Measurements from ENCODE around the gene SLC34A1. TPM values are rescaled to one million over a fixed set of nuclear protein-coding genes. Genes with fewer than 3 reads are reported as not detected.

The SLC34A1 gene
- total RNA-seq, 2 donors from 2014 or later, result not detected

DNA sequence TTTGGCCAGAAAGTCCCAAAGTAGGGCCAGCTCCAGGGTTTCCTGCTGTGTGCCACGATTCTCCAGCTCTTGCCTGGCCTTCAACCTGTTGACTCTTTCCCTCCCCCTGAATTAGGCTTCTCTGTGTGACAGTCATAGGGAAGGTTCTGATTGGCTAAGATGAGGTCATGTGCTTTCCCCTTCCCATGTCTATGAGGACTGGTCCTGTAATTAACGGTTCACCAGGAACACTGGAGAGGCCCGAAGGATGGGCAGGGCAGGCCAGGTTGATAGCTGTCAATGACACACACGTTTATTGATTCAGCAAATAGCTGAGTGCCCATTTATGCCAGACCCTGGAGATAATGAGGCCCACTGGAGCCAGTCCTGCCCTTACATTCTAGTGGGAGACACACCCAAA, 53.4 kb downstream of the SLC34A1 start:
- no peak for DNase-seq
- intact Hi-C loops (cut with DNase I), result no loop called here
- Histone ChIP-seq H3K4me3 (no peak overlapping the region), H3K27ac (no peak overlapping the region), H3K27me3 (no peaks in the 10 kb centered on the region), H3K36me3 (peaks cover 20% of the 10 kb centered on the region), H3K4me1 (peaks cover under 1% of the 10 kb centered on the region), H3K9ac (ENCODE audit: low read depth in 2 of 2, low read length in 2 of 2) (no peak overlapping the region), H3K9me3 (no peaks in the 10 kb centered on the region)
- TF ChIP-seq, protein P1, sequence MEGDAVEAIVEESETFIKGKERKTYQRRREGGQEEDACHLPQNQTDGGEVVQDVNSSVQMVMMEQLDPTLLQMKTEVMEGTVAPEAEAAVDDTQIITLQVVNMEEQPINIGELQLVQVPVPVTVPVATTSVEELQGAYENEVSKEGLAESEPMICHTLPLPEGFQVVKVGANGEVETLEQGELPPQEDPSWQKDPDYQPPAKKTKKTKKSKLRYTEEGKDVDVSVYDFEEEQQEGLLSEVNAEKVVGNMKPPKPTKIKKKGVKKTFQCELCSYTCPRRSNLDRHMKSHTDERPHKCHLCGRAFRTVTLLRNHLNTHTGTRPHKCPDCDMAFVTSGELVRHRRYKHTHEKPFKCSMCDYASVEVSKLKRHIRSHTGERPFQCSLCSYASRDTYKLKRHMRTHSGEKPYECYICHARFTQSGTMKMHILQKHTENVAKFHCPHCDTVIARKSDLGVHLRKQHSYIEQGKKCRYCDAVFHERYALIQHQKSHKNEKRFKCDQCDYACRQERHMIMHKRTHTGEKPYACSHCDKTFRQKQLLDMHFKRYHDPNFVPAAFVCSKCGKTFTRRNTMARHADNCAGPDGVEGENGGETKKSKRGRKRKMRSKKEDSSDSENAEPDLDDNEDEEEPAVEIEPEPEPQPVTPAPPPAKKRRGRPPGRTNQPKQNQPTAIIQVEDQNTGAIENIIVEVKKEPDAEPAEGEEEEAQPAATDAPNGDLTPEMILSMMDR (IDR thresholded peaks at IDR 0.05), result no peak

DNA sequence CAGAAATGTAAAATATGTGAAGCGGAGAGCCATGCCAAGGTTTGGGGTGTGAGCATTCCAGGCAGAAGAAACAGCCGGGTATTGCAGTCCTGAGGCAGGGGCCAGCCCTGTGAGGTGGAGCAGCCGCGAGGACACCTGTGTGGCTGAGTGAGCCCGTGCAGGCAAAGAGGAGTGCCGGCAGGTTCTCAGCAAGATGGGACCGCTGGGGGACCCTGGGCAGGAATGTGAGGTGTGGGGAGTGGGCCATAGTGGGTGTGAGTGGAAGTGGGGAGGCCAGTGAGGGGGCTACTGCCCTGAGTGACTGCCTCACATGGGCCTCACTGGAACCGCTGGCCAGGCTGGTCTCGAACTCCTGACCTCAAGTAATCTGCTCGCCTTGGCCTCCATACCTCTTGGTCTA, 54.2 kb downstream of the SLC34A1 start:
- Histone ChIP-seq H3K4me1 (no peaks in the 10 kb centered on the region), H3K9me3 (no peaks in the 10 kb centered on the region), H3K4me3 (no peak overlapping the region), H3K27me3 (no peaks in the 10 kb centered on the region), H3K36me3 (peaks cover 14% of the 10 kb centered on the region), H3K9ac (ENCODE audit: low read depth in 2 of 2, low read length in 2 of 2) (no peak overlapping the region), H3K27ac (no peak overlapping the region)
- no peak for DNase-seq
- intact Hi-C loops (cut with DNase I), result no loop called here
- TF ChIP-seq, protein P1 (IDR thresholded peaks at IDR 0.05), result no peak

DNA sequence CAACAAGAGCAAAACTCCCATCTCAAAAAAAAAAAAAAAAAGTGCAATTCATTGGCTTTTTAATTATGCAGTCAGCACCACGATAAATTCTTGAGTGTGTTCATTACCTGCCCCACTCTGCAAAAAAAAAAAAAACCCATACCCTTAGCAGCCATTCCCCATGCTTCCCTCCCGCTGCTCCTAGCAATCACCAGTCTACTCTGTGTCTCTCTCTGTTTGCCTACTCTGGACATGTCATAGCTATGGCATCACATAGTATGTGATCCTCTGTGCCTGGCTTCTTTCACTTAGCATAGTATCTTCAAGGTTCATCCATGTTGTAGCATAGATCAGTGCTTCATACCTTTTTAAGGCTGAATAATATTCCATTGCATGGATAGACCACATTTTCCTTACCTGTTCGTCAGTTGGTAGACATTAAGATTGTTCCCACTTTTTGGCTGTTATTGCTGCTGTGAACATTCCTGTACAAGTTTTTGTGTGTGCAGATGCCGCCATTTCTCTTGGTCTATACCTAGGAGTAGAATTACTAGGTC, 55.4 kb downstream of the SLC34A1 start:
- Histone ChIP-seq H3K9me3 (no peaks in the 10 kb centered on the region), H3K9ac (ENCODE audit: low read depth in 2 of 2, low read length in 2 of 2) (no peak overlapping the region), H3K27me3 (no peaks in the 10 kb centered on the region), H3K4me3 (no peak overlapping the region), H3K4me1 (no peaks in the 10 kb centered on the region), H3K27ac (no peak overlapping the region), H3K36me3 (peaks cover 7% of the 10 kb centered on the region)
- TF ChIP-seq, protein P1 (IDR thresholded peaks at IDR 0.05), result no peak
- no peak for DNase-seq
- intact Hi-C loops (cut with DNase I), result no loop called here

DNA sequence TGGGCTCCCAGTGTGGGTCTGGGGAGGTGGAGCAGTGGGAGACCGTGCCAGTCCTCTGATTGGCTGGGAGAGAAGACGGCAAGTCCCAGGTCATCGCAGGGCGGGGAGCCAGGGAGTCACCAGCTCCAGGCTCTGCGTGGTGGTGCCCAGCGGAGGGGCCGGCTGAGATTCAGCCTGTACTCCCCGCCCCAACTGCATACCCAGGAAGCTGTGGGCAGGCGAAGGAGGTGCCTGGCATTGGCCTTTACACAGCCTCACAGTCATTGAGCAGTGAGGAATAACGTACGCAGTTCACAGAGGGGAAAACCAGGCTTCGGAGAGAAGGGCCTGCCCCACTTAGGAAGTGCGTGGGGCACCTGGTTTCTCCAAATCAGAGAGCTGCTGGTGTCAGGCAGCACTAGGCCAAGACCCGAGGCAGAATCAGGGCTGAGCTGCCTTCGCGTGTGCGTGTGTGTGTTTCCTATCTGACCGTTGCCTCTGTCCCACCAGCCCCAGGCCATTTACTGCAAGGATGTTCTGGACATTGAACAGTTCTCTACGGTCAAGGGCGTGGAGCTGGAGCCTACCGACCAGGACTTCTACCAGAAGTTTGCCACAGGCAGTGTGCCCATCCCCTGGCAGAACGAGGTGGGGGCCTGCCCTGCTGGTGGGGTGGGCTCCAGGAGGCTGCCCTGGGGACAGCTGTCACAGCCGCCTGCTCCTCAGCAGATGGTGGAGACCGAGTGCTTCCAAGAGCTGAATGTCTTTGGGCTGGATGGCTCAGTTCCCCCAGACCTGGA, 56.2 kb downstream of the SLC34A1 start:
- TF ChIP-seq, protein P1 (IDR thresholded peaks at IDR 0.05), result no peak
- no peaks in the 10 kb centered on the region for H3K9me3 ChIP-seq
- H3K27ac ChIP-seq, result no peak overlapping the region
- intact Hi-C loops (cut with DNase I), result no loop called here
- H3K36me3 ChIP-seq, result peaks cover 6% of the 10 kb centered on the region
- H3K27me3 ChIP-seq, result no peaks in the 10 kb centered on the region
- no peak for DNase-seq
- no peaks in the 10 kb centered on the region for H3K4me1 ChIP-seq
- H3K4me3 ChIP-seq, result no peak overlapping the region
- no peak overlapping the region for H3K9ac ChIP-seq (ENCODE audit: low read depth in 2 of 2, low read length in 2 of 2)

DNA sequence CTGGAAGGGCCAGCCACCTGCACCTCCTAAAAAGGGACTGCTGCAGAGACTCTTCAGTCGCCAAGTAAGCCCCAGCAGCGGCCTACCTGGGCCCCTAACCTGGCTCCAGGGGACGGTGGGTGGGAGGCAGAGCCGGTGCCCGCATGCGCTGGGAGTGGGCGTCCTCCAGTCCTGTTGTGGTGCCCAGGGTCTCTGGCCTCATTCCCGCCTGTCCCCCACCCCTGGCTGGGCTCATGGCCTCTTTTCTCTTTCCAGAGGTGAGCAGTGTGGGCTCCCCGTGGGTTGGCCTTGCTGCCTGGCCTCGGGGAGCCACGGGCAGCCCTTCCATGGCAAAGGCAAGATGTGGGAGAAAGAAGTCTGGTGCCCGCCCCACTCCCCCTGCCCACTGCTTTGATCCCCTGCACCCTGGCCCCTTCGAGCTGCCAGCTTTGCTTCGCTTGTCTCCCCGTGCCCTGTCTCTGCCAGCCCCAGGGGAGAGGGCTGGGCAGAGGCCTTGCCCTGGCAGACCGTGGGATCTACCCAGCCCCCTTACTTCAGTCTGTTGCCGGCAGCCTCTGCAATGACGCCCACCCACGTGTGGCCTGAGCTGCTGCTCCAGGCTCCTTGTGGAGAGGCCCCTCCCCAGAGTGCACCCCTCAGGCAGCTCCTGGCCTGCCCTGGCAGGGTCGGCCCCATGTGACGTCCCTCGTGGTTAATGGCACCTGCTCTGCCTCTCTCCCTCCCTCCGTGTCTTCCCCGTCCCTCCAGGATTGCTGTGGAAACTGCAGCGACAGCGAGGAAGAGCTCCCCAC, 57.0 kb downstream of the SLC34A1 start:
- DNase-seq, result no peak
- intact Hi-C loops (cut with DNase I), result no loop called here

More for the DNA sequence above, 57.0 kb downstream of the SLC34A1 start:
- H3K27me3 ChIP-seq, result no peaks in the 10 kb centered on the region
- no peaks in the 10 kb centered on the region for H3K36me3 ChIP-seq
- no peak overlapping the region for H3K27ac ChIP-seq
- H3K4me3 ChIP-seq, result no peak overlapping the region
- peaks cover 4% of the 10 kb centered on the region for H3K4me1 ChIP-seq
- TF ChIP-seq, protein P1 (IDR thresholded peaks at IDR 0.05), result no peak
- no peaks in the 10 kb centered on the region for H3K9me3 ChIP-seq
- no peak overlapping the region for H3K9ac ChIP-seq (ENCODE audit: low read depth in 2 of 2, low read length in 2 of 2)

Data from colonic mucosa (tissue), 4 donors.